Activated T-cell treated with anti-CD3 and anti-CD28 coated beads, Interleukin-2, amount 50 U/mL, for 72 hours (primary cell): ENCODE results near the gene KIAA0825. TPM values are rescaled to one million over a fixed set of nuclear protein-coding genes. Genes with fewer than 3 reads are reported as not detected.
"Not testable (repeated sequence)": the region's sequence is repeated elsewhere in the genome, so short reads cannot be mapped to it uniquely, and the experiment has no call there.

Experiments
- ATAC-seq, 2 donors: fragments of 150-1000 bp; cut with Tn5 transposase; replicated peaks in 1 of 2; 2 replicates each; pipeline ENCODE4 v1.10.0; 2021; ENCODE audit warnings: moderate library complexity in 2 of 2, mild to moderate bottlenecking in 1 of 2
- DNase-seq, 2 donors: peaks; one replicate each; pipeline ENCODE4 v3.0.0; 2021 to 2022; ENCODE audit warnings: mixed read lengths in 1 of 2
- H3K27ac Mint-ChIP-seq: one replicate; pipeline ENCODE4 v1.8.0; 2022; ENCODE audit warnings: mild to moderate bottlenecking, moderate library complexity, mixed read lengths
- H3K27me3 Mint-ChIP-seq: one replicate; pipeline ENCODE4 v1.8.0; 2022; ENCODE audit warnings: low read depth, mixed read lengths
- H3K36me3 Mint-ChIP-seq, 2 donors: one replicate each; pipeline ENCODE4 v1.8.0; 2022; ENCODE audit warnings: mixed read lengths in 2 of 2, mild to moderate bottlenecking in 1 of 2; ENCODE audit not compliant: insufficient read depth in 2 of 2
- H3K4me1 Mint-ChIP-seq: one replicate; pipeline ENCODE4 v1.8.0; 2022; ENCODE audit warnings: low read depth, mixed read lengths
- H3K4me3 Mint-ChIP-seq, 2 donors: one replicate each; pipeline ENCODE4 v1.8.0; 2022; ENCODE audit warnings: mild to moderate bottlenecking in 2 of 2, mixed read lengths in 2 of 2, moderate library complexity in 2 of 2
- H3K9me3 Mint-ChIP-seq, 2 donors: one replicate each; pipeline ENCODE4 v1.8.0; 2022; ENCODE audit warnings: mixed read lengths in 2 of 2
- total RNA-seq, 2 donors: library from RNA; stranded (reverse); gene quantifications; one replicate each; pipeline ENCODE4 v1.2.3, GENCODE V29; 2022

Gene KIAA0825
- total RNA-seq, 2 donors from 2014 or later: 1.0 to 1.1 TPM

GRCh38 chr5:94161801-94162200 is 456.6 kb downstream of the KIAA0825 start:
- Mint-ChIP-seq H3K4me3 (no peak overlapping the region), H3K36me3 (no peaks in the 10 kb centered on the region), H3K27me3 (peaks cover 16% of the 10 kb centered on the region), H3K27ac (no peak overlapping the region), H3K4me1 (no peaks in the 10 kb centered on the region), H3K9me3 (no peaks in the 10 kb centered on the region)
- ATAC-seq (no peak), DNase-seq (no peak)

- ATAC-seq: no peak
- H3K4me3 Mint-ChIP-seq: no peak overlapping the region
- peaks cover 8% of the 10 kb centered on the region for H3K27me3 Mint-ChIP-seq
- no peaks in the 10 kb centered on the region for H3K9me3 Mint-ChIP-seq
- no peak overlapping the region for H3K27ac Mint-ChIP-seq
- no peaks in the 10 kb centered on the region for H3K36me3 Mint-ChIP-seq
- DNase-seq: no peak
- H3K4me1 Mint-ChIP-seq: no peaks in the 10 kb centered on the region
Measured at GRCh38 chr5:94159144-94159543, 459.3 kb downstream of the KIAA0825 start.

- no peaks in the 10 kb centered on the region for H3K36me3 Mint-ChIP-seq
- no peak overlapping the region for H3K27ac Mint-ChIP-seq
- no peak overlapping the region for H3K4me3 Mint-ChIP-seq
- no peak for DNase-seq
- peaks cover 8% of the 10 kb centered on the region for H3K27me3 Mint-ChIP-seq
- ATAC-seq: no peak
- no peaks in the 10 kb centered on the region for H3K9me3 Mint-ChIP-seq
- no peaks in the 10 kb centered on the region for H3K4me1 Mint-ChIP-seq
Measured at GRCh38 chr5:94157704-94158539, 460.5 kb downstream of the KIAA0825 start.

GRCh38 chr5:94154672-94155071 is 463.7 kb downstream of the KIAA0825 start:
- DNase-seq (no peak), ATAC-seq (no peak)
- Mint-ChIP-seq H3K36me3 (peaks cover 0 to 2% of the 10 kb centered on the region in 2 donors), H3K4me3 (no peak overlapping the region), H3K9me3 (peaks cover 0 to 2% of the 10 kb centered on the region in 2 donors), H3K4me1 (no peaks in the 10 kb centered on the region), H3K27me3 (no peaks in the 10 kb centered on the region), H3K27ac (no peak overlapping the region)

GRCh38 chr5:94153736-94154450 is 464.5 kb downstream of the KIAA0825 start:
- Mint-ChIP-seq H3K9me3 (peaks cover 0 to 2% of the 10 kb centered on the region in 2 donors), H3K27ac (no peak overlapping the region)
- no peak for ATAC-seq

GRCh38 chr5:94143621-94144020 is 474.8 kb downstream of the KIAA0825 start:
- H3K36me3 Mint-ChIP-seq, H3K4me1 Mint-ChIP-seq, H3K4me3 Mint-ChIP-seq, DNase-seq, ATAC-seq, H3K27ac Mint-ChIP-seq, H3K27me3 Mint-ChIP-seq: not testable (repeated sequence)
- peaks cover 8 to 19% of the 10 kb centered on the region in 2 donors for H3K9me3 Mint-ChIP-seq

More at GRCh38 chr5:94153736-94154450, 464.5 kb downstream of the KIAA0825 start:
- Mint-ChIP-seq H3K27me3 (no peaks in the 10 kb centered on the region), H3K36me3 (peaks cover 0 to 2% of the 10 kb centered on the region in 2 donors), H3K4me3 (no peak overlapping the region), H3K4me1 (no peaks in the 10 kb centered on the region)
- no peak for DNase-seq

GRCh38 chr5:94140300-94140699 is 478.1 kb downstream of the KIAA0825 start:
- no peak for DNase-seq
- H3K27me3 Mint-ChIP-seq: peaks cover 6% of the 10 kb centered on the region
- peaks cover 8 to 22% of the 10 kb centered on the region in 2 donors for H3K9me3 Mint-ChIP-seq
- ATAC-seq: no peak
- H3K36me3 Mint-ChIP-seq: peaks cover 0 to 8% of the 10 kb centered on the region in 2 donors
- H3K27ac Mint-ChIP-seq: no peak overlapping the region
- no peaks in the 10 kb centered on the region for H3K4me1 Mint-ChIP-seq
- no peak overlapping the region for H3K4me3 Mint-ChIP-seq

GRCh38 chr5:94130077-94130476 is 488.3 kb downstream of the KIAA0825 start:
- no peaks in the 10 kb centered on the region for H3K36me3 Mint-ChIP-seq
- H3K27me3 Mint-ChIP-seq: no peaks in the 10 kb centered on the region
- no peak for ATAC-seq
- H3K4me1 Mint-ChIP-seq: no peaks in the 10 kb centered on the region
- no peak for DNase-seq
- peaks cover 3 to 4% of the 10 kb centered on the region in 2 donors for H3K9me3 Mint-ChIP-seq
- H3K27ac Mint-ChIP-seq: no peak overlapping the region
- H3K4me3 Mint-ChIP-seq: no peak overlapping the region

- ATAC-seq (no peak), DNase-seq (no peak)
- no peaks in the 10 kb centered on the region for H3K27me3 Mint-ChIP-seq
- H3K27ac Mint-ChIP-seq: no peak overlapping the region
- no peaks in the 10 kb centered on the region for H3K36me3 Mint-ChIP-seq
- H3K9me3 Mint-ChIP-seq: no peaks in the 10 kb centered on the region
- H3K4me3 Mint-ChIP-seq: no peak overlapping the region
- no peaks in the 10 kb centered on the region for H3K4me1 Mint-ChIP-seq
Measured at GRCh38 chr5:94125107-94125506, 493.3 kb downstream of the KIAA0825 start.

- Mint-ChIP-seq H3K36me3 (peaks cover 9 to 14% of the 10 kb centered on the region in 2 donors), H3K9me3 (peaks cover 8 to 11% of the 10 kb centered on the region in 2 donors)
- H3K27me3 Mint-ChIP-seq, H3K4me1 Mint-ChIP-seq, H3K27ac Mint-ChIP-seq, H3K4me3 Mint-ChIP-seq, DNase-seq, ATAC-seq: not testable (repeated sequence)
Measured at GRCh38 chr5:94116317-94116716, 502.1 kb downstream of the KIAA0825 start.

- H3K27ac Mint-ChIP-seq: no peak overlapping the region
- ATAC-seq (no peak), DNase-seq (no peak)
- peaks cover 9 to 14% of the 10 kb centered on the region in 2 donors for H3K36me3 Mint-ChIP-seq
- H3K4me3 Mint-ChIP-seq: no peak overlapping the region
- peaks cover 18% of the 10 kb centered on the region for H3K4me1 Mint-ChIP-seq
- peaks cover 8 to 11% of the 10 kb centered on the region in 2 donors for H3K9me3 Mint-ChIP-seq
- H3K27me3 Mint-ChIP-seq: no peaks in the 10 kb centered on the region
Measured at GRCh38 chr5:94113087-94113486, 505.3 kb downstream of the KIAA0825 start.

GRCh38 chr5:94111209-94112004 is 507.0 kb downstream of the KIAA0825 start:
- H3K9me3 Mint-ChIP-seq: peaks cover 8 to 9% of the 10 kb centered on the region in 2 donors
- H3K27me3 Mint-ChIP-seq: no peaks in the 10 kb centered on the region
- DNase-seq (peak; percentile 93 to 94), ATAC-seq (peak; percentile 98 to 99)
- H3K4me1 Mint-ChIP-seq: peaks cover 18% of the 10 kb centered on the region
- H3K27ac Mint-ChIP-seq: peak overlapping the region; percentile 94
- H3K36me3 Mint-ChIP-seq: peaks cover 13 to 14% of the 10 kb centered on the region in 2 donors
- H3K4me3 Mint-ChIP-seq: peak overlapping the region; percentile 88 to 96
